ENCODE data around the gene CCDC85B.
A peak's percentile ranks its signal among the peaks of the same experiment; 100 is the strongest.
"Not testable (repeated sequence)": the region's sequence is repeated elsewhere in the genome, so short reads cannot be mapped to it uniquely, and the experiment has no call there.

The CCDC85B gene

GRCh38 chr11:65890324-65891218, at the start of gene CCDC85B:
Gene CCDC85B, plus strand, starts transcription at chr11:65890673. Its CDS starts 111 bp downstream, at chr11:65890784.
- Mint-ChIP-seq H3K36me3 (peaks cover 7% of the 10 kb centered on the region), H3K9me3 (no peaks in the 10 kb centered on the region), H3K4me1 (peaks cover 81% of the 10 kb centered on the region), H3K27me3 (no peaks in the 10 kb centered on the region), H3K27ac (peak within 1 kb of the TSS; percentile 92), H3K4me3 (peak within 1 kb of the TSS; percentile 83)
- ATAC-seq = peak; percentile 86

GRCh38 chr11:65842144-65842543, 48.3 kb upstream of the CCDC85B start:
- no peaks in the 10 kb centered on the region for H3K4me1 Mint-ChIP-seq
- no peaks in the 10 kb centered on the region for H3K27me3 Mint-ChIP-seq
- ATAC-seq = no peak
- H3K4me3 Mint-ChIP-seq = no peak overlapping the region
- no peaks in the 10 kb centered on the region for H3K9me3 Mint-ChIP-seq
- no peak overlapping the region for H3K27ac Mint-ChIP-seq
- H3K36me3 Mint-ChIP-seq = no peaks in the 10 kb centered on the region

- H3K27ac Mint-ChIP-seq = no peak overlapping the region
Observed at GRCh38 chr11:65843811-65844210, 46.7 kb upstream of the CCDC85B start.

GRCh38 chr11:65844231-65844872, 46.1 kb upstream of the CCDC85B start:
- H3K9me3 Mint-ChIP-seq = no peaks in the 10 kb centered on the region
- no peak overlapping the region for H3K27ac Mint-ChIP-seq
- H3K36me3 Mint-ChIP-seq = no peaks in the 10 kb centered on the region
- no peak overlapping the region for H3K4me3 Mint-ChIP-seq
- no peak for ATAC-seq
- no peaks in the 10 kb centered on the region for H3K27me3 Mint-ChIP-seq
- no peaks in the 10 kb centered on the region for H3K4me1 Mint-ChIP-seq

More at GRCh38 chr11:65843811-65844210, 46.7 kb upstream of the CCDC85B start:
- no peak overlapping the region for H3K4me3 Mint-ChIP-seq
- no peaks in the 10 kb centered on the region for H3K36me3 Mint-ChIP-seq
- no peak for ATAC-seq
- H3K9me3 Mint-ChIP-seq = no peaks in the 10 kb centered on the region
- no peaks in the 10 kb centered on the region for H3K4me1 Mint-ChIP-seq
- H3K27me3 Mint-ChIP-seq = no peaks in the 10 kb centered on the region

DNA sequence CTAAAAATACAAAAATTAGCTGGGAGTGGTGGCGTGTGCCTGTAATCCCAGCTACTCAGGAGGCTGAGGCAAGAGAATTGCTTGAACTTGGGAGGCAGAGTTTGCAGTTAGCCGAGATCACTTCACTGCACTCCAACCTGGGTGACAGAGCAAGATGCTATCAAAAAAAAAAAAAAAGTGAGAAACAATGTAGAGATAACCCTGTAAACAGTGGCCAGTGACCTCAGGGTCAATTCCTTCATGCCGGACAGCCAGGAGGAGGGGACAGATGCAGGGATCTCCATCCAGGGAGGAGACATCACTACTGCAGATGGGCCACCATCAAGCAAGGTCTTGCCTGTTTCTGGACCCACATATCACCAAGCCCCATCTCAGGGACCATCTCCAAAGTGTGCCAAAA, 42.7 kb upstream of the CCDC85B start:
- ATAC-seq = no peak
- H3K4me3 Mint-ChIP-seq = no peak overlapping the region
- H3K36me3 Mint-ChIP-seq = peaks cover 22% of the 10 kb centered on the region

DNA sequence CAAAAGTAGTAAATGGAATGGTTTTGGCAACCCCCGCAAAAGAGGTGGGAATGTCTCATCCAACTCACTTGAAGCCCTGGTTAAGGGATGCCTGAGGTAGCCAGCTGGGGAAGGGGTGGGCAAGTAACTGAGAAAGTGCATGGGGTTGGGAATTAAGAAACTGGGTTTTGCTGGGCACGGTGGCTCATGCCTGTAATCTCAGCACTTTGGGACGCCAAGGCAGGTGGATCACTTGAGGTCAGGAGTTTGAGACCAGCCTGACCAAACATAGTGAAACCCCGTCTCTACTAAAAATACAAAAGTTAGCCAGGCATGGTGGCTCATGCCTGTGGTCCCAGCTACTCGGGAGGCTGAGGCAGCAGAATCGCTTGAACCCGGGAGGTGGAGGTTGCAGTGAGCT, 41.8 kb upstream of the CCDC85B start:
- peaks cover 32% of the 10 kb centered on the region for H3K36me3 Mint-ChIP-seq
- H3K9me3 Mint-ChIP-seq, H3K4me3 Mint-ChIP-seq, ATAC-seq, H3K27ac Mint-ChIP-seq, H3K27me3 Mint-ChIP-seq, H3K4me1 Mint-ChIP-seq: not testable (repeated sequence)

More for the DNA sequence above, 42.7 kb upstream of the CCDC85B start:
- Mint-ChIP-seq H3K9me3 (no peaks in the 10 kb centered on the region), H3K27me3 (no peaks in the 10 kb centered on the region), H3K27ac (no peak overlapping the region), H3K4me1 (no peaks in the 10 kb centered on the region)

- peaks cover 13% of the 10 kb centered on the region for H3K4me1 Mint-ChIP-seq
- peaks cover 38% of the 10 kb centered on the region for H3K36me3 Mint-ChIP-seq
- H3K27ac Mint-ChIP-seq = no peak overlapping the region
- no peak for ATAC-seq
- H3K9me3 Mint-ChIP-seq = no peaks in the 10 kb centered on the region
- no peaks in the 10 kb centered on the region for H3K27me3 Mint-ChIP-seq
- no peak overlapping the region for H3K4me3 Mint-ChIP-seq
Observed at GRCh38 chr11:65849366-65849765, 41.1 kb upstream of the CCDC85B start.

DNA sequence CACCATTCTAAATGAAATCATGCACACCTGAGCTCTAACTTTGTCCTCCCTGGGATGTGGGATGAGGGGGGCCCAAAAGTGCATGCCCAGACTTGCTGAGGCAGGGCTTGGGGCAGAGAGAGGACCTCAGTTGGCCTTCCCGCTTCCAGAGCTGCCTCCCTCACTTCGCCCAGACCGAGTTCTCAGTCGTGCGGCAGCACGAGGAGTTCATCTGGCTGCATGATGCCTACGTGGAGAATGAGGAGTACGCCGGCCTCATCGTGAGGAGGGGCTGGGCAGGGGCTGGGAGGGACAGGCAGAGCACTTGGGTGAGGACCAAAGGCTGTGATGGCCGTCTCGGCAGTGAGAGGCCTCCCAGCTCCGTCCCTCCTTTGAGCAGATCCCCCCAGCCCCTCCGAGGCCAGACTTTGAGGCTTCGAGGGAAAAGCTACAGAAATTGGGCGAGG, 40.7 kb upstream of the CCDC85B start:
- ATAC-seq = no peak

GRCh38 chr11:65850217-65851082, 40.0 kb upstream of the CCDC85B start:
- no peak for ATAC-seq
- Mint-ChIP-seq H3K27me3 (no peaks in the 10 kb centered on the region), H3K27ac (no peak overlapping the region), H3K9me3 (no peaks in the 10 kb centered on the region), H3K36me3 (peaks cover 49% of the 10 kb centered on the region), H3K4me3 (no peak overlapping the region), H3K4me1 (peaks cover 24% of the 10 kb centered on the region)

More for the DNA sequence above, 40.7 kb upstream of the CCDC85B start:
- Mint-ChIP-seq H3K4me1 (peaks cover 17% of the 10 kb centered on the region), H3K27ac (no peak overlapping the region), H3K36me3 (peaks cover 43% of the 10 kb centered on the region), H3K27me3 (no peaks in the 10 kb centered on the region), H3K4me3 (no peak overlapping the region), H3K9me3 (no peaks in the 10 kb centered on the region)

DNA sequence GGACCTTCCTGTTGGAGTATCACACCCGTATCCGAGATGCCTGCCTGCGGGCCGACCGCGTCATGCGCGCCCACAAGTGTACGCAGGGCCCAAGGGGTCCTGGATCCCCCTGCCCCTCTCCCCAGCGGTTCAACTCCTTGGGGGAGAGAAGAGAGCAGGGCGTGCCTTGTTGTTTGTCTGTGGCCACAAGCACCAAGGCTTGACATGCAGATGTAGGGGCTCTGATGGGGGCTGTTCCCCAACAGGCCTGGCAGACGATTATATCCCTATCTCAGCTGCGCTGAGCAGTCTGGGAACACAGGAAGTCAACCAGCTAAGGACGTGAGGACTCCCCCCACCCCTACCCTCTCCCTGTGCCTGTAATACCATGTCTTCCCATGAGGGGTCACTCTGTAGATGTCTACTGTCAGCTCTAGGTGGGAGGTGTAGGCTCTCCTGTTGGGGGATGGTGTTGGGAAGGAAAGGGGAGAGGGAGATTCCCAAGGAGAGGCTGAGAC, 39.3 kb upstream of the CCDC85B start:
- H3K27ac Mint-ChIP-seq = no peak overlapping the region

DNA sequence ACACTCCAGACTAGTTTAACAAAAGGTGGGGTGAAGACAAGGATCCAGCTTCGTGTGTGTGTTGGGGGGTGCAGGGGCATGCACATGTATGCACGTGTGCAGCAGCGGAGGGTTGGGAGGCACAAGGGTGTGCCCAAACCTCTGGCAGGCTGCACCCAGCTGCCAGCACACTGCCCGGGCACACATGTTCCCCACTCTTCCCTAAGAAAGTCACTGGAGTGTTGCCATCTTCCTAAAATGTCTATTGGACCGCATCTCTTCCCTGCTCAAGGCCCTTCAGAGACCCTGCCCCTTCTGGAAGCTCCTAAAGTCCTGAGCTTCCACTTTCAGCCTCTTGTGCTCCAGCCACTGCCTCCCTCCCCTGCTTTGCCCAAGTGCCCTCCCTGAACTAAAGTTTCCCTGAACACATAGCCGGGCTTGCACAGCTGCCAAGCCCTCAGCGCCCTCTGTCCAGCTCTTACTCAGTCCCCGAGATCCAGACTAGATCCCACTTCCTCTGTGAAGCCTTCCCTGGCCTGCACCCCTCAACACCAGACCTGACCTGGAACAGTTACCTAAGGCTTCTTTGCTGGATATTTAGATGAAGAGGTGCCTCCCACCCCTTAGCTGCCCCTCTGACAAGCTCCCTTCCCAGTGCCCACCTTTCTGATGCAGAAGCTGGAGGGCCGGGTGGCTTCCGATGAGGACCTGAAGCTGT, 38.5 kb upstream of the CCDC85B start:
- no peak for ATAC-seq
- Mint-ChIP-seq H3K27me3 (no peaks in the 10 kb centered on the region), H3K4me3 (peak overlapping the region; percentile 12), H3K36me3 (peaks cover 64% of the 10 kb centered on the region), H3K9me3 (no peaks in the 10 kb centered on the region), H3K27ac (no peak overlapping the region), H3K4me1 (peaks cover 36% of the 10 kb centered on the region)

More for the DNA sequence above, 39.3 kb upstream of the CCDC85B start:
- peaks cover 28% of the 10 kb centered on the region for H3K4me1 Mint-ChIP-seq
- no peaks in the 10 kb centered on the region for H3K9me3 Mint-ChIP-seq
- peaks cover 56% of the 10 kb centered on the region for H3K36me3 Mint-ChIP-seq
- peak; percentile 13 for ATAC-seq
- H3K27me3 Mint-ChIP-seq = no peaks in the 10 kb centered on the region
- H3K4me3 Mint-ChIP-seq = no peak overlapping the region

- peaks cover 36% of the 10 kb centered on the region for H3K4me1 Mint-ChIP-seq
- ATAC-seq = no peak
- H3K27ac Mint-ChIP-seq = no peak overlapping the region
- no peaks in the 10 kb centered on the region for H3K27me3 Mint-ChIP-seq
- H3K36me3 Mint-ChIP-seq = peaks cover 66% of the 10 kb centered on the region
- H3K9me3 Mint-ChIP-seq = no peaks in the 10 kb centered on the region
- H3K4me3 Mint-ChIP-seq = no peak overlapping the region
Observed at GRCh38 chr11:65852508-65853245, 37.8 kb upstream of the CCDC85B start.

DNA sequence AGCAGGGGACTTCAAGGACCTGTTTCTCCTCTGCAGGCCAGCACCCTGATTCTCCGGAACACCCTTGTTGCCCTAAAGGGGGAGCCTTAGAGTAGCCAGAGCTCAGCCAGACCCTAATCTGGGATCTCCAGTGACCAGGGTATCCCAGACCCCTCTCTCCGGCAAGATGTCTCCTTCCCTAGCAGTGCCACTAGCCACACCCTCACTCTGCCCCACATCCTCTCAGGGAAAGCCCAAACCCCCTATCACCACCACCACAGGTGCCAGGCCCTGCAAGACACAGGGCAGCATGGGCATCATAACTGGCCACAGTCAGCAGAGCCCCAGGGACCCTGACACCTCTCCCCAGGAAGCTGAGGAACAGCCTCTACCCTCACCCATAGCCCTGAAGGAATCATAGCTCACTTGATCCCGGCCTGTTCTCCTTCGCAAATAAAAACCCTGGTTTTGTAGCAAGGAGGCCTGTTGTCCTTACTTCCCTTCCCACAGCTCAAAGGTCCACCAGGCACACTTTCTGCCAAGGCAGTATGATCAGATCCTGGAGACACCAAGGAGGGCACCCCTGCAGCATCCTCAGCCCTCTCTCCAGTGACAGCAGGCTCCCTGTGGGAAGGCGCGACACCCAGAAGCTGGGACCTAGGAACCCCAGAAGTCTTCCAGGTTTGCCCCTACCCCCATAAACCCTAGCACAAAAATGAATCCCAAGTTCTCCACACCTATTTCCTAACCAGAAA, 37.1 kb upstream of the CCDC85B start:
- no peaks in the 10 kb centered on the region for H3K27me3 Mint-ChIP-seq
- no peak for ATAC-seq
- H3K27ac Mint-ChIP-seq = no peak overlapping the region
- H3K9me3 Mint-ChIP-seq = no peaks in the 10 kb centered on the region
- peaks cover 66% of the 10 kb centered on the region for H3K36me3 Mint-ChIP-seq
- H3K4me1 Mint-ChIP-seq = peaks cover 40% of the 10 kb centered on the region
- H3K4me3 Mint-ChIP-seq = peak overlapping the region; percentile 24
